Upper lobe of left lung (tissue), 6 donors: ENCODE measurements around the gene SNAPIN. TPM values are rescaled to one million over a fixed set of nuclear protein-coding genes. Genes with fewer than 3 reads are reported as not detected.

ENCODE experiments used
- ATAC-seq, 2 donors: fragments of 200-7000 bp; cut with Tn5 transposase; one replicate each; pipeline ENCODE4 v1.9.1; 2022; ENCODE audit warnings: mild to moderate bottlenecking in 2 of 2, moderate library complexity in 2 of 2; ENCODE audit not compliant: low FRiP score in 2 of 2
- DNase-seq, 2 donors: peaks; one replicate each; pipeline ENCODE4 v3.0.0-alpha.2; 2019 to 2020
- H3K27ac ChIP-seq, 4 donors: fragments of 200-600 bp; sonication (generic); one replicate each; pipeline ENCODE4 v1.5.1; 2016 to 2019
- H3K27me3 ChIP-seq, 4 donors: fragments of 200-600 bp; sonication (generic); one replicate each; pipeline ENCODE4 v1.5.1; 2017 to 2019
- H3K36me3 ChIP-seq, 4 donors: fragments of 200-600 bp; sonication (generic); one replicate each; pipeline ENCODE4 v1.5.1; 2016 to 2019
- H3K4me1 ChIP-seq, 4 donors: fragments of 200-600 bp; sonication (generic); one replicate each; pipeline ENCODE4 v1.5.1; 2018 to 2019
- H3K4me3 ChIP-seq, 4 donors: fragments of 200-600 bp; sonication (generic); one replicate each; pipeline ENCODE4 v1.5.1; 2017 to 2019; ENCODE audit warnings: mild to moderate bottlenecking in 2 of 4, moderate library complexity in 1 of 4
- H3K9me3 ChIP-seq, 4 donors: fragments of 200-600 bp; sonication (generic); one replicate each; pipeline ENCODE4 v1.5.1; 2018 to 2019
- CTCF ChIP-seq, 6 experiments: fragments of 450-650 bp in 4 of 6; fragments of 200-600 bp in 2 of 6; sonication (generic) in 2 of 6; IDR thresholded peaks; one replicate each; pipeline ENCODE4 v1.5.1; 2016 to 2019; ENCODE audit warnings: antibody characterized with exemption in 6 of 6
- EP300 ChIP-seq, 4 donors: sonication (generic); formaldehyde crosslinking; IDR thresholded peaks; one replicate each; pipeline ENCODE4 v1.5.1; 2017; ENCODE audit warnings: antibody characterized with exemption in 4 of 4, control low read depth in 2 of 4
- POLR2A ChIP-seq, 4 donors: fragments of 450-650 bp; IDR thresholded peaks; one replicate each; pipeline ENCODE4 v1.5.1; 2016 to 2017; ENCODE audit warnings: antibody characterized with exemption in 4 of 4, mild to moderate bottlenecking in 2 of 4
- POLR2AphosphoS5 ChIP-seq, 2 donors: sonication (generic); formaldehyde crosslinking; IDR thresholded peaks; one replicate each; pipeline ENCODE4 v1.5.1; 2017; ENCODE audit warnings: antibody characterized with exemption in 2 of 2
- WGBS, 2 donors: methylation state at CpG; one replicate each; pipeline ENCODE4 v1.1.5; 2017 to 2018; 5-methylcytosine and 5-hydroxymethylcytosine counted together
- total RNA-seq, 6 donors: library from RNA; depleted of rRNA in 4 of 6; stranded (reverse); fragments of >200 nt in 4 of 6; gene quantifications; one replicate each; pipeline versions ENCODE4 v1.1.0 to v1.2.1, GENCODE V29; 2016 to 2021
- donor health status: DM: no; HTN: no; CAD: no; lungs with moderate emphysema.
- donor health status: DM: no; HTN: yes; CAD: no; lungs with severe emphysema.

SNAPIN gene
- total RNA-seq, 6 donors from 2014 or later, result 13.5 to 44.4 (median 35.2) TPM

- DNase-seq, result no peak
- 73 to 89% methylated on average over 2 of the region's 2 CpGs for WGBS, 2 donors
- TF ChIP-seq EP300 (IDR thresholded peaks at IDR 0.05) (no peak), POLR2AphosphoS5 (IDR thresholded peaks at IDR 0.05) (no peak), POLR2A (IDR thresholded peaks at IDR 0.05) (no peak), CTCF (IDR thresholded peaks at IDR 0.05) (no peak)
Measured at GRCh38 chr1:153649863-153650235, 8.7 kb upstream of the SNAPIN start.

DNA sequence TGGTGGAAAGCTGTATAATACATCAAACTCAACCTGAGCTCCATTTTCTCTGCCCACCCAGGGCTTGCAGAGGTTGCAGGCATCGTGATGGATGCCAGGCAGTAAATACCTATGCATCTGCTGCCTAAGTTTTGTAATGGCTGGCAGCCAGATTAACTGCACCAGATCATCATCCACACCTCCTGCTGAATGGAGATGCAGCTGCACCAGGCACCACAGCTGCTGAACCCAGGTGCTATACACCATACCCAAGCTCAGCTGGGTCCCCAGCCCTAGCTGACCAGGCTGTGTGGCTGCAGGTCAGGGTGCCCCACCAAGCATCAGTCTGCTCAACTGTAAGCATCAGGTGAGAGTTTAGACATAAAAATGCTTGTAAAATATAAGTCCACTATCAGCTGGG lies 6.7 kb upstream of the SNAPIN start:
- DNase-seq (no peak), ATAC-seq (no peak)
- Histone ChIP-seq H3K27ac (no peak overlapping the region), H3K27me3 (no peaks in the 10 kb centered on the region), H3K36me3 (peaks cover 0 to 4% (median 2%) of the 10 kb centered on the region in 4 donors), H3K9me3 (no peaks in the 10 kb centered on the region), H3K4me3 (no peak overlapping the region), H3K4me1 (peaks cover 6 to 23% (median 16%) of the 10 kb centered on the region in 4 donors)
- TF ChIP-seq POLR2AphosphoS5 (IDR thresholded peaks at IDR 0.05) (no peak), CTCF (IDR thresholded peaks at IDR 0.05) (no peak), POLR2A (IDR thresholded peaks at IDR 0.05) (no peak), EP300 (IDR thresholded peaks at IDR 0.05) (no peak)
- WGBS, 2 donors, result 63 to 90% methylated on average over 1 of the region's 1 CpG

More at GRCh38 chr1:153649863-153650235, 8.7 kb upstream of the SNAPIN start:
- no peak overlapping the region for H3K4me3 ChIP-seq
- no peak for ATAC-seq
- peaks cover 6 to 33% (median 17%) of the 10 kb centered on the region in 4 donors for H3K4me1 ChIP-seq
- peaks cover 9 to 24% (median 16%) of the 10 kb centered on the region in 4 donors for H3K36me3 ChIP-seq
- H3K9me3 ChIP-seq, result no peaks in the 10 kb centered on the region
- H3K27ac ChIP-seq, result no peak overlapping the region
- H3K27me3 ChIP-seq, result no peaks in the 10 kb centered on the region

GRCh38 chr1:153652805-153653500 lies 5.5 kb upstream of the SNAPIN start:
- no peaks in the 10 kb centered on the region for H3K27me3 ChIP-seq
- ATAC-seq, result peak; percentile 58 to 79
- DNase-seq, result peak in 1 of 2 donors; percentile 56
- no peak overlapping the region for H3K4me3 ChIP-seq
- H3K4me1 ChIP-seq, result peaks cover 6 to 17% (median 9%) of the 10 kb centered on the region in 4 donors
- 31 to 63% methylated on average over 3 of the region's 3 CpGs for WGBS, 2 donors
- H3K36me3 ChIP-seq, result no peaks in the 10 kb centered on the region
- H3K27ac ChIP-seq, result peak overlapping the region; percentile 32 to 74 (median 66)
- no peak for TF ChIP-seq POLR2AphosphoS5 (IDR thresholded peaks at IDR 0.05)
- no peak for TF ChIP-seq POLR2A (IDR thresholded peaks at IDR 0.05)
- no peak for TF ChIP-seq CTCF (IDR thresholded peaks at IDR 0.05)
- TF ChIP-seq EP300 (IDR thresholded peaks at IDR 0.05), result no peak
- H3K9me3 ChIP-seq, result no peaks in the 10 kb centered on the region

- 59 to 82% methylated on average over 3 of the region's 3 CpGs for WGBS, 2 donors
- ATAC-seq (no peak), DNase-seq (peak in 1 of 2 donors; percentile 69)
- H3K27me3 ChIP-seq, result no peaks in the 10 kb centered on the region
- H3K27ac ChIP-seq, result peak overlapping the region in 2 of 4 donors; percentile 44 to 68
- TF ChIP-seq CTCF (IDR thresholded peaks at IDR 0.05) (no peak), POLR2AphosphoS5 (IDR thresholded peaks at IDR 0.05) (no peak), EP300 (IDR thresholded peaks at IDR 0.05) (no peak), POLR2A (IDR thresholded peaks at IDR 0.05) (no peak)
- no peaks in the 10 kb centered on the region for H3K36me3 ChIP-seq
- H3K4me1 ChIP-seq, result peaks cover 15 to 28% (median 21%) of the 10 kb centered on the region in 4 donors
- H3K9me3 ChIP-seq, result no peaks in the 10 kb centered on the region
- no peak overlapping the region for H3K4me3 ChIP-seq
Measured at GRCh38 chr1:153655333-153655732, 3.2 kb upstream of the SNAPIN start.

- Histone ChIP-seq H3K27ac (peak overlapping the region; percentile 92 to 99 (median 94)), H3K4me3 (peak overlapping the region; percentile 48 to 95 (median 77)), H3K27me3 (no peaks in the 10 kb centered on the region), H3K4me1 (peaks cover 8 to 18% (median 13%) of the 10 kb centered on the region in 4 donors), H3K9me3 (no peaks in the 10 kb centered on the region), H3K36me3 (peaks cover 21 to 37% (median 33%) of the 10 kb centered on the region in 4 donors)
- ATAC-seq (no peak), DNase-seq (no peak)
- 35 to 45% methylated on average over 7 to 8 of the region's 8 CpGs for WGBS, 2 donors
- TF ChIP-seq POLR2A (IDR thresholded peaks at IDR 0.05), result no peak
Measured at GRCh38 chr1:153659175-153659534, 652 bp downstream of the SNAPIN start.
